ENCODE measurements around the gene MAP2K5. TPM values are rescaled to one million over a fixed set of nuclear protein-coding genes. Genes with fewer than 3 reads are reported as not detected.

MAP2K5 gene
- total RNA-seq, 2 donors from 2014 or later = 36.2 to 37.8 TPM

- Mint-ChIP-seq H3K27me3 (ENCODE audit: low read depth) (peaks cover 64% of the 10 kb centered on the region), H3K36me3 (ENCODE audit: insufficient read depth in 2 of 2) (peaks cover 0 to 3% of the 10 kb centered on the region in 2 donors)
- no peak for ATAC-seq (replicated peaks in 1 of 2)
Measured at GRCh38 chr15:67819636-67820035, 277.1 kb downstream of the MAP2K5 start.

GRCh38 chr15:67820122-67820991, 277.9 kb downstream of the MAP2K5 start:
- ATAC-seq (replicated peaks in 1 of 2) (no peak), DNase-seq (no peak)
- H3K27me3 Mint-ChIP-seq (ENCODE audit: low read depth) = peaks cover 71% of the 10 kb centered on the region
- H3K9me3 Mint-ChIP-seq = no peaks in the 10 kb centered on the region
- H3K36me3 Mint-ChIP-seq (ENCODE audit: insufficient read depth in 2 of 2) = peaks cover 0 to 3% of the 10 kb centered on the region in 2 donors
- no peak overlapping the region for H3K27ac Mint-ChIP-seq
- H3K4me3 Mint-ChIP-seq = peak overlapping the region in 1 of 2 donors; percentile 22
- H3K4me1 Mint-ChIP-seq (ENCODE audit: low read depth) = peaks cover 47% of the 10 kb centered on the region

More at GRCh38 chr15:67819636-67820035, 277.1 kb downstream of the MAP2K5 start:
- DNase-seq = no peak
- no peak overlapping the region for H3K27ac Mint-ChIP-seq
- H3K4me3 Mint-ChIP-seq = no peak overlapping the region
- H3K4me1 Mint-ChIP-seq (ENCODE audit: low read depth) = peaks cover 47% of the 10 kb centered on the region
- H3K9me3 Mint-ChIP-seq = no peaks in the 10 kb centered on the region

- Mint-ChIP-seq H3K4me3 (peak overlapping the region; percentile 14 to 63), H3K27me3 (ENCODE audit: low read depth) (peaks cover 79% of the 10 kb centered on the region), H3K4me1 (ENCODE audit: low read depth) (peaks cover 55% of the 10 kb centered on the region), H3K9me3 (no peaks in the 10 kb centered on the region), H3K27ac (no peak overlapping the region), H3K36me3 (ENCODE audit: insufficient read depth in 2 of 2) (peaks cover 0 to 3% of the 10 kb centered on the region in 2 donors)
- DNase-seq (peak in 1 of 2 donors; percentile 47), ATAC-seq (replicated peaks in 1 of 2) (peak; percentile 36 to 37)
Measured at GRCh38 chr15:67820992-67821783, 278.7 kb downstream of the MAP2K5 start.

- peak overlapping the region; percentile 8 for H3K27ac Mint-ChIP-seq
- no peak for ATAC-seq (replicated peaks in 1 of 2)
- H3K4me1 Mint-ChIP-seq (ENCODE audit: low read depth) = peaks cover 58% of the 10 kb centered on the region
- H3K4me3 Mint-ChIP-seq = peak overlapping the region; percentile 14 to 65
- H3K36me3 Mint-ChIP-seq (ENCODE audit: insufficient read depth in 2 of 2) = peaks cover 0 to 3% of the 10 kb centered on the region in 2 donors
- H3K27me3 Mint-ChIP-seq (ENCODE audit: low read depth) = peaks cover 84% of the 10 kb centered on the region
- H3K9me3 Mint-ChIP-seq = no peaks in the 10 kb centered on the region
- no peak for DNase-seq
Measured at GRCh38 chr15:67821784-67822440, 279.4 kb downstream of the MAP2K5 start.

- peaks cover 58% of the 10 kb centered on the region for H3K4me1 Mint-ChIP-seq (ENCODE audit: low read depth)
- peaks cover 80% of the 10 kb centered on the region for H3K27me3 Mint-ChIP-seq (ENCODE audit: low read depth)
- DNase-seq (no peak), ATAC-seq (replicated peaks in 1 of 2) (peak; percentile 21 to 30)
- peaks cover 0 to 3% of the 10 kb centered on the region in 2 donors for H3K36me3 Mint-ChIP-seq (ENCODE audit: insufficient read depth in 2 of 2)
- H3K4me3 Mint-ChIP-seq = peak overlapping the region; percentile 7 to 65
- H3K27ac Mint-ChIP-seq = peak overlapping the region; percentile 8
- H3K9me3 Mint-ChIP-seq = no peaks in the 10 kb centered on the region
Measured at GRCh38 chr15:67822537-67823313, 280.2 kb downstream of the MAP2K5 start.

- Mint-ChIP-seq H3K4me1 (ENCODE audit: low read depth) (peaks cover 63% of the 10 kb centered on the region), H3K9me3 (no peaks in the 10 kb centered on the region), H3K27me3 (ENCODE audit: low read depth) (peaks cover 80% of the 10 kb centered on the region), H3K4me3 (peak overlapping the region; percentile 79 to 85), H3K36me3 (ENCODE audit: insufficient read depth in 2 of 2) (peaks cover 0 to 3% of the 10 kb centered on the region in 2 donors), H3K27ac (peak overlapping the region; percentile 82)
- DNase-seq = peak in 1 of 2 donors; percentile 13
- peak; percentile 16 to 28 for ATAC-seq (replicated peaks in 1 of 2)
Measured at GRCh38 chr15:67823314-67824196, 281.1 kb downstream of the MAP2K5 start.

- Mint-ChIP-seq H3K36me3 (ENCODE audit: insufficient read depth in 2 of 2) (peaks cover 0 to 3% of the 10 kb centered on the region in 2 donors), H3K27ac (peak overlapping the region; percentile 82), H3K4me3 (peak overlapping the region; percentile 79 to 85), H3K27me3 (ENCODE audit: low read depth) (peaks cover 83% of the 10 kb centered on the region), H3K9me3 (no peaks in the 10 kb centered on the region), H3K4me1 (ENCODE audit: low read depth) (peaks cover 65% of the 10 kb centered on the region)
- ATAC-seq (replicated peaks in 1 of 2) = no peak
- DNase-seq = no peak
Measured at GRCh38 chr15:67824197-67824968, 281.9 kb downstream of the MAP2K5 start.

- no peak within 1 kb of the TSS for H3K27ac Mint-ChIP-seq
- H3K4me1 Mint-ChIP-seq (ENCODE audit: low read depth) = peaks cover 57% of the 10 kb centered on the region
- H3K4me3 Mint-ChIP-seq = peak within 1 kb of the TSS; percentile 46 to 85
Measured at GRCh38 chr15:67824976-67825880, 282.7 kb downstream of the MAP2K5 start, which contains the start of gene SKOR1. TSS of gene SKOR1 (plus strand) at chr15:67825509. CDS start at chr15:67825603, 94 bp downstream.

GRCh38 chr15:67825881-67826716, 283.6 kb downstream of the MAP2K5 start:
- H3K36me3 Mint-ChIP-seq (ENCODE audit: insufficient read depth in 2 of 2) = peaks cover 0 to 3% of the 10 kb centered on the region in 2 donors
- ATAC-seq (replicated peaks in 1 of 2) (no peak), DNase-seq (peak in 1 of 2 donors; percentile 15)
- H3K9me3 Mint-ChIP-seq = no peaks in the 10 kb centered on the region
- peaks cover 80% of the 10 kb centered on the region for H3K27me3 Mint-ChIP-seq (ENCODE audit: low read depth)
- H3K27ac Mint-ChIP-seq = no peak overlapping the region
- peak overlapping the region; percentile 46 to 78 for H3K4me3 Mint-ChIP-seq
- peaks cover 49% of the 10 kb centered on the region for H3K4me1 Mint-ChIP-seq (ENCODE audit: low read depth)

More at GRCh38 chr15:67824976-67825880, 282.7 kb downstream of the MAP2K5 start, which contains the start of gene SKOR1:
- peaks cover 80% of the 10 kb centered on the region for H3K27me3 Mint-ChIP-seq (ENCODE audit: low read depth)
- ATAC-seq (replicated peaks in 1 of 2) (no peak), DNase-seq (peak in 1 of 2 donors; percentile 26)
- peaks cover 0 to 3% of the 10 kb centered on the region in 2 donors for H3K36me3 Mint-ChIP-seq (ENCODE audit: insufficient read depth in 2 of 2)
- H3K9me3 Mint-ChIP-seq = no peaks in the 10 kb centered on the region

Data from activated T-cell treated with anti-CD3 and anti-CD28 coated beads, Interleukin-2, amount 50 U/mL, for 72 hours (primary cell).